ENCODE measurements around the gene COL4A2. TPM values are rescaled to one million over a fixed set of nuclear protein-coding genes. Genes with fewer than 3 reads are reported as not detected.

COL4A2 gene
- polyA plus RNA-seq, 2 of the 4 experiments (the other 2 are of a cell fraction) = 46.9 to 119 TPM

DNA sequence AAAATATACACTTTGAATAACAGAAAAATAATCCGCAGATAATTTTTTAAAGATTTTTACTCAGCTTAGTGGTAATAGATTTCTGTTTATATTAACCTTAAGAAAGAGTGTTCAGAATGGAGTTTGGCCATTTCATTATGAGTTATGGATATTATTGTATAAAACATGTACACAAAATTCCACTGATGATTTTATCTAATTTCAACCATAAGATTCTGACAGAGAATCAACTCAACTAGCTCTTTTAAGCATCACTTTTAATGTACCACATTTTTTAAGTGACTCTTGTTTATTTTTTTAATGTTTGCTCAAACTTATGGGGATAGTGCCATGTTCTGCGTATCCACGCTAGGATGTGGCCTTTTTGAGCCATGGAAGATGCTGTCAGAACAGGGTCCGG is 75.7 kb downstream of the COL4A2 start:
- DNase-seq (ENCODE audit: low read depth in 1 of 2, low spot score in 1 of 2) (no peak), FAIRE-seq (no peak), ATAC-seq (no peak)
- TF ChIP-seq RAD21 (conservative IDR thresholded peaks at IDR 0.05 in 1 of 2, IDR thresholded peaks at IDR 0.05 in 1 of 2) = no peak
- TF ChIP-seq, protein P1, sequence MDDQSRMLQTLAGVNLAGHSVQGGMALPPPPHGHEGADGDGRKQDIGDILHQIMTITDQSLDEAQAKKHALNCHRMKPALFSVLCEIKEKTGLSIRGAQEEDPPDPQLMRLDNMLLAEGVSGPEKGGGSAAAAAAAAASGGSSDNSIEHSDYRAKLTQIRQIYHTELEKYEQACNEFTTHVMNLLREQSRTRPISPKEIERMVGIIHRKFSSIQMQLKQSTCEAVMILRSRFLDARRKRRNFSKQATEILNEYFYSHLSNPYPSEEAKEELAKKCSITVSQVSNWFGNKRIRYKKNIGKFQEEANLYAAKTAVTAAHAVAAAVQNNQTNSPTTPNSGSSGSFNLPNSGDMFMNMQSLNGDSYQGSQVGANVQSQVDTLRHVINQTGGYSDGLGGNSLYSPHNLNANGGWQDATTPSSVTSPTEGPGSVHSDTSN (IDR thresholded peaks at IDR 0.05) = no peak
- TF ChIP-seq HOXA7 (CRISPR knock-in tag; IDR thresholded peaks at IDR 0.05) = no peak
- TF ChIP-seq JUNB (IDR thresholded peaks at IDR 0.05) = no peak
- TF ChIP-seq HDAC2 (IDR thresholded peaks at IDR 0.05) = no peak
- TF ChIP-seq BHLHE40 (IDR thresholded peaks at IDR 0.05; ENCODE audit: low read depth, low read length) = no peak
- H3K4me3 ChIP-seq = no peak overlapping the region
- CTCF ChIA-PET = no interaction called here
- no peak overlapping the region for H3K27ac ChIP-seq
- POLR2A ChIA-PET = no interaction called here
- 91% methylated on average over 4 of the region's 4 CpGs for WGBS (ENCODE audit: missing lambda C conversion rate)
- peaks cover 27% of the 10 kb centered on the region for H3K4me1 ChIP-seq
- H3K9me3 ChIP-seq = no peaks in the 10 kb centered on the region
- H3K4me2 ChIP-seq = no peak overlapping the region; the same call in 2 of the 3 replicates

DNA sequence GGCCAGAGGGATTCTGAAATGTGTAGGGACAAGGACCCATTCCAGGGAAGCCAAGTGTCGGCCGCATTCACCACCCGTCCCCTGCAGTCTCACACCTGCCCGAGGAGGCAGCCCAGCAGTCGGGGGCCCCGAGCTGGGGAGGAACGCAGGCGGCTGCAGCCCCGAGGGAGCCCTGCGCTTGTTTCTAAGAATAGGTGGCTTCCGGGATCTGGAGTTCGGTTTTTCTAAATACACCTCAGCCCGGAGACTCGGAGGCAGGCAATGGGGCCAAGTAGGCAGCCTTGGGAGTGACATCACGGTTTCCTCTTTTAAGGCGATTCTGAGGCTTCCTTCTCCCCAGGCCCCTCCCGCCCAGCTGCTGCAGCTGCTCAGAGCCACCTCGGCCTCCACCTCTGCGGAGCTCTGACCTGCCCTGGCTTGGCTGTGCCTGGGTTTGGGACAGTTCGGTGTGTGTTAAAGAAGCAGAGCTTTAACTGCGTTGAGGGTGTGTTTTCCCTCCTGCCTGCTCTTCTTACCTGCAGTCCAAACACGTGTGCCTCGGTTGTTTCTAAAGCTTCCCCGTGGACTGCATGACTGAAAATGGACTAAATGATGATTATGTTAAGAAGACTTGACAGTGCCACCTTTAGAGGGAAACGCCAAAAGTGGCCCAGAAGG is 80.5 kb downstream of the COL4A2 start:
- Histone ChIP-seq H3K9me3 (no peaks in the 10 kb centered on the region; the same call in 2 of the 3 replicates), H3K4me2 (no peak overlapping the region), H3K27ac (no peak overlapping the region; a peak in 1 of 6 replicates), H3K4me3 (no peak overlapping the region), H3K4me1 (peaks cover 4% of the 10 kb centered on the region; the same call in 2 of the 3 replicates)
- POLR2A ChIA-PET = no interaction called here
- ATAC-seq (no peak), DNase-seq (ENCODE audit: low read depth in 1 of 2, low spot score in 1 of 2) (no peak), FAIRE-seq (no peak)
- WGBS (ENCODE audit: missing lambda C conversion rate) = 95% methylated on average over 22 of the region's 25 CpGs
- CTCF ChIA-PET = interaction anchor here (0.7 to 1.4 kb wide), 2 partner anchors 8 to 12 kb away, joined by 3 read pairs; no protein-coding TSS in a partner anchor
- TF ChIP-seq ESRRA (IDR thresholded peaks at IDR 0.05; ENCODE audit: borderline replicate concordance, low read length) (no peak), CBX2 (IDR thresholded peaks at IDR 0.05; ENCODE audit: borderline replicate concordance, low read depth) (no peak), BHLHE40 (IDR thresholded peaks at IDR 0.05; ENCODE audit: low read depth, low read length) (no peak), EHMT2 (IDR thresholded peaks at IDR 0.05; ENCODE audit: low read depth) (no peak), NR3C1 (IDR thresholded peaks at IDR 0.05) (no peak), TFCP2L1 (CRISPR knock-in tag; IDR thresholded peaks at IDR 0.05) (no peak), POLR2A (IDR thresholded peaks at IDR 0.05; ENCODE audit: low read length) (no peak)
- TF ChIP-seq, protein P2, sequence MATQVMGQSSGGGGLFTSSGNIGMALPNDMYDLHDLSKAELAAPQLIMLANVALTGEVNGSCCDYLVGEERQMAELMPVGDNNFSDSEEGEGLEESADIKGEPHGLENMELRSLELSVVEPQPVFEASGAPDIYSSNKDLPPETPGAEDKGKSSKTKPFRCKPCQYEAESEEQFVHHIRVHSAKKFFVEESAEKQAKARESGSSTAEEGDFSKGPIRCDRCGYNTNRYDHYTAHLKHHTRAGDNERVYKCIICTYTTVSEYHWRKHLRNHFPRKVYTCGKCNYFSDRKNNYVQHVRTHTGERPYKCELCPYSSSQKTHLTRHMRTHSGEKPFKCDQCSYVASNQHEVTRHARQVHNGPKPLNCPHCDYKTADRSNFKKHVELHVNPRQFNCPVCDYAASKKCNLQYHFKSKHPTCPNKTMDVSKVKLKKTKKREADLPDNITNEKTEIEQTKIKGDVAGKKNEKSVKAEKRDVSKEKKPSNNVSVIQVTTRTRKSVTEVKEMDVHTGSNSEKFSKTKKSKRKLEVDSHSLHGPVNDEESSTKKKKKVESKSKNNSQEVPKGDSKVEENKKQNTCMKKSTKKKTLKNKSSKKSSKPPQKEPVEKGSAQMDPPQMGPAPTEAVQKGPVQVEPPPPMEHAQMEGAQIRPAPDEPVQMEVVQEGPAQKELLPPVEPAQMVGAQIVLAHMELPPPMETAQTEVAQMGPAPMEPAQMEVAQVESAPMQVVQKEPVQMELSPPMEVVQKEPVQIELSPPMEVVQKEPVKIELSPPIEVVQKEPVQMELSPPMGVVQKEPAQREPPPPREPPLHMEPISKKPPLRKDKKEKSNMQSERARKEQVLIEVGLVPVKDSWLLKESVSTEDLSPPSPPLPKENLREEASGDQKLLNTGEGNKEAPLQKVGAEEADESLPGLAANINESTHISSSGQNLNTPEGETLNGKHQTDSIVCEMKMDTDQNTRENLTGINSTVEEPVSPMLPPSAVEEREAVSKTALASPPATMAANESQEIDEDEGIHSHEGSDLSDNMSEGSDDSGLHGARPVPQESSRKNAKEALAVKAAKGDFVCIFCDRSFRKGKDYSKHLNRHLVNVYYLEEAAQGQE (IDR thresholded peaks at IDR 0.05) = no peak

DNA sequence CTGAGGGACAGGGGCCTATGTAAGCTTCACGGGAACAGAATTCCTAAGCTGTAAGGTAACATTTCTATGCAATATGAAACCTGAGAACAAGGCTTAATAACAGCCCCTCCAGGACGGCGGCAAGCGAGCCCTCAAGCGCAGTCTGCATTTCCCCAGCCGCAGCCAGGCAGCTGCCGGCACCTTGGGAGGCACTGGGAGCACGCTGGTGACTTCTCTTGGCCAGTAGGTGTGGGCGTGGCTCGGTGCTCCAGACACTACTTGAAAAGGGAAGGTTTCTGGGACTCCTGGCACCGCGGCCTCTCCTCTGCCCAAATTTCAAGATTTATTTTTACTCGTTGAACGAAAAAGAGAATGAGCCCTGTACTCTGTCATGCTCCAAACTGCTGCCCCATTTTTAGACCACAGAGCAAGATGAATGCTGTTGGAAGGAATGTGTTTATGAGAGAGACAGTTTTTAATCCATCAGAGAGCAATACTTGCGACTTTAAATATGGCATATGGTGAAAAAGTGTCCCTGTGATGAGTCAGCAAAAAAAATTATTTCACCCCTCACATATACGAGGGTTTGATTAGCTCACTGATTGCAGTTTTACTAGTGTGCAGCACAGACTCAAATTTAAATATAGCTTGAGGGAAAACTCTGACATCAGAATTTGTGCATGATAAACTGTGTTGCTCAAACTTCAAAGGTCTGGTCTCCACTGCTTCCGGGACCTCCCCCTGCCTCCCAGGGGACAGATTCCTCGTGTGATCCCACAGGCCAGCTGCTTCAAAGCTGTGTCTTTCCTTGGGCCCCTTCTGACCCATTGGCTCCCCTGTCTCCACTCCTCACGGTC is 81.2 kb downstream of the COL4A2 start:
- ChIA-PET POLR2A (no interaction called here), CTCF (interaction anchor here (1.4 kb wide), 1 partner anchor 9 kb away, joined by 3 read pairs; no protein-coding TSS in a partner anchor)
- no peak overlapping the region for H3K4me2 ChIP-seq
- H3K9me3 ChIP-seq = no peaks in the 10 kb centered on the region; the same call in 2 of the 3 replicates
- no peak for ATAC-seq
- TF ChIP-seq, protein P3, sequence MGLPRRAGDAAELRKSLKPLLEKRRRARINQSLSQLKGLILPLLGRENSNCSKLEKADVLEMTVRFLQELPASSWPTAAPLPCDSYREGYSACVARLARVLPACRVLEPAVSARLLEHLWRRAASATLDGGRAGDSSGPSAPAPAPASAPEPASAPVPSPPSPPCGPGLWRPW (IDR thresholded peaks at IDR 0.05) = no peak
- peak; percentile 96 for TF ChIP-seq MAFK (IDR thresholded peaks at IDR 0.05; ENCODE audit: partially characterized antibody)
- TF ChIP-seq MAZ (IDR thresholded peaks at IDR 0.05; ENCODE audit: borderline replicate concordance, low read depth, low read length) = no peak
- TF ChIP-seq, protein P1 (IDR thresholded peaks at IDR 0.05) = no peak
- TF ChIP-seq NFE2L2 (conservative IDR thresholded peaks at IDR 0.05; ENCODE audit: low read length) = peak; percentile 40; the same call in 1 of the 2 replicates
- no peak for DNase-seq (ENCODE audit: low read depth in 1 of 2, low spot score in 1 of 2)
- WGBS (ENCODE audit: missing lambda C conversion rate) = 87% methylated on average over 19 of the region's 19 CpGs
- H3K27ac ChIP-seq = peak overlapping the region in 1 of 2 experiments; percentile 53; a peak in 3 of 6 replicates
- no peak overlapping the region for H3K4me3 ChIP-seq
- 0 out of 3 replicates have a peak, but pooled peaks cover 3% of the 10 kb centered on the region for H3K4me1 ChIP-seq
- FAIRE-seq = no peak
